C4-2B (cell line): ENCODE measurements around the gene PSKH1.
A peak's percentile ranks its signal among the peaks of the same experiment; 100 is the strongest.

ENCODE experiments used
- H3K27ac ChIP-seq: fragments of 450-650 bp; 2 replicates; pipeline ENCODE4 v1.5.1; 2017
- ZFX ChIP-seq: fragments of 450-650 bp; IDR thresholded peaks from 2 replicates; pipeline ENCODE4 v1.6.1; 2017
- TF ChIP-seq, protein P1 (sequence below): fragments of 450-650 bp; conservative IDR thresholded peaks from 2 replicates; pipeline ENCODE4 v1.5.1; 2017; ENCODE audit warnings: mild to moderate bottlenecking

The PSKH1 gene

DNA sequence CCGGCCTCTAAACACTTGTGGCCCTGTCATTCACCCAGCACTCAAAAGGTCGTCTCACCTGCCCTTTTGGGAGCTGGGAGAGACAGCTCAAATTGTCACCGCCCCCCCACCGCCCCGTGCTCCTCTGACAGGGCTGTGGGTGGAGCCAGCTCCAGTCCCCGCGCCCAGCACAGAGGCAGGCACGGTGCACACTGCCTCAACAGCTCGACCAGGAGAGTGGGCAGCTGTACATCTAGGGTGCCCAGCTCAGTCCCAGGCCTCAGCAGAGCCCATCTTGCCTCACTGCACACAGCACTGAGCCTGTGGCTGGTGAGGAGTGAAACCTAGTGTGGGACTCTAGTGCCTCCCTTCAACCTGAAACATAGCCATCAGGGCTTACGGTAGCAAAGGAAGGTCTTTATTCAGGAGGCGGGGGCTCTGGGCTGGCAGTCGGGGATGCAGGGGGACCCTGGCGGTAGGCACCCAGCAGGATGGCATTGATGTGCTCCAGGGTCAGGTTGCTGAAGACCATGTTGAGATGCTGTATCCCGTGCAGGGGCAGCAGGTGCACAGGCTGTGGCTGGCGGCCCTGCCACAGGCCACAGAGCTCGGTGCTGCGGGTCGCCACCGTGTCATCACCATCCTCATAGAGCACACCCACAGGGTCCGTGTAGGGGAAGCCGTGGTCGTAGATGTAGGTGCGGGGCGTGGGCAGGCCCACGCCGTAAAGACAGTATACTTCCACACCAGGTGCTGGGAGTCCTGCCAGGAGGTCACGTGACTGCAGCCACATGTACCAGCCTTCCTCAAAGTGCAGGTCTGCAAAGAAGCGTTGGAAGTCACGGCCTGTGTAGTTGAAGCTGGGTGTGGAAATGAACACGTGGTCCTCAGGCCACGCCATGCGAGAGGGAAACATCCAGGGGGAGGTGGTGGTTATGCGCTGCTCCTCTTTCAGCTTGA is 46.7 kb downstream of the PSKH1 start:
- TF ChIP-seq, protein P1, sequence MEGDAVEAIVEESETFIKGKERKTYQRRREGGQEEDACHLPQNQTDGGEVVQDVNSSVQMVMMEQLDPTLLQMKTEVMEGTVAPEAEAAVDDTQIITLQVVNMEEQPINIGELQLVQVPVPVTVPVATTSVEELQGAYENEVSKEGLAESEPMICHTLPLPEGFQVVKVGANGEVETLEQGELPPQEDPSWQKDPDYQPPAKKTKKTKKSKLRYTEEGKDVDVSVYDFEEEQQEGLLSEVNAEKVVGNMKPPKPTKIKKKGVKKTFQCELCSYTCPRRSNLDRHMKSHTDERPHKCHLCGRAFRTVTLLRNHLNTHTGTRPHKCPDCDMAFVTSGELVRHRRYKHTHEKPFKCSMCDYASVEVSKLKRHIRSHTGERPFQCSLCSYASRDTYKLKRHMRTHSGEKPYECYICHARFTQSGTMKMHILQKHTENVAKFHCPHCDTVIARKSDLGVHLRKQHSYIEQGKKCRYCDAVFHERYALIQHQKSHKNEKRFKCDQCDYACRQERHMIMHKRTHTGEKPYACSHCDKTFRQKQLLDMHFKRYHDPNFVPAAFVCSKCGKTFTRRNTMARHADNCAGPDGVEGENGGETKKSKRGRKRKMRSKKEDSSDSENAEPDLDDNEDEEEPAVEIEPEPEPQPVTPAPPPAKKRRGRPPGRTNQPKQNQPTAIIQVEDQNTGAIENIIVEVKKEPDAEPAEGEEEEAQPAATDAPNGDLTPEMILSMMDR = no peak
- TF ChIP-seq ZFX = no peak
- no peak overlapping the region; the same call in 1 of the 2 replicates for H3K27ac ChIP-seq

DNA sequence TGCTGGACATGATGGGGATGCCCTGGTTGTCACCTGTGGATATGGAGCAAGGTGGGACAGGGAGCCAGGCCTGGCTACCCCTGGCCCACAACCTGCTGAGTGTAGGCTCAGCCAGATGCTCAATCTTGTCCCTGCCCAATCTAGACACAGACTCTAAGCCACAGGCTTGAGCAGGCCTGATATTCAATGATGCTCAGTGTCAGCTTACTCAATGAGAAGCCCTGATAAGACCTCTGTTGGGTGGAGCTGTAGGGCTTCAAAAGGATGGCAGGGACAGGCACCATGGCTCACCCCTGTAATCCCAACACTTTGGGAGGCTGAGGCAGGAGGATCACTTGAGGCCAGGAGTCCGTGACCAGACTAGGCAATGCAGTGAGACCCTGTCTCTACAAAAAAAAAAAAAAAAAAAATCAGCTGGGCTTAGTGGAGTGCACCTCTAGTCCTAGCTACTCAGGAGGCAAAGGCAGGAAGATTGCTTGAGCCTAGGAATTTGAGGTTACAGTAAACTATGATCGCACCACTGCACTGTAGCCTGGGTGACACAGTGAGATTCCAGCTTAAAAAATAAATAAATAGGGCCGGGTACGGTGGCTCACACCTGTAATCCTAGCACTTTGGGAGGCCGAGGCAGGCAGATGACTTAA is 47.5 kb downstream of the PSKH1 start:
- TF ChIP-seq, protein P1 = no peak
- TF ChIP-seq ZFX = no peak

DNA sequence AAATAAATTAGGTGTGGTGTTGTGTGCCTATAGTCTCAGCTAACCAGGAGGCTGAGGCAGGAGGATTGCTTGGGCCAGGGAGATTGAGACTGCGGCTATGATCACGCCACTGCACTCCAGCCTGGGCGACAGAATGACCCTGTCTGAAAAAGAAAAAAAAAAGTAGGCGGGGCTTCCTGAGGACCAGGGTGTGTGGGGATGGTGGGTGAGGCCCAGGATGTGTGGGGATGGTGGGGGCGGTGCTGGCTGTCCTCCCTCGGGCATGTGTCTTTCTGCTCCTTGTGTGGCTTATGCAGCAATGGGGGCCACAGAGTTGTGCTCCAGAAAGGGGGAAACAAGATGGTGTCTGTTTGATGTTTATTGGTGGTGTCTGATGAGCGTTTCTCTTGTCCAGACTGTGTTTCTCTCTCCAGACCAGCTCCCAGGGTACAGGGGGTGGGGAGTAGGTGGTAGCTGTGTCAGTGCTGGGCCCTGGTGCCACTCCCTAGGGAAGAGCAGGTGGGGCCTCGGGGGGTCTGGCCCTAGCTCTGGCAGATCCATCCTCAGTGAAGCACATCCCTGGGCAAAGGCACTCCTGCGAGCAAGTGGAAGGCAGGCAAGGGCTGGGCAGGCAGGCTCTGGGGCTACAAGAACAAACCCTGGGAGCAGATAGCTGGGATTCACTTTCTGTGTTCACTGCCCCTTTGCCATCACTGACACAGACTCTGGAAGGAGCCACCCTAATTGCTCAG is 48.6 kb downstream of the PSKH1 start:
- H3K27ac ChIP-seq = no peak overlapping the region
- TF ChIP-seq, protein P1 = no peak
- no peak for TF ChIP-seq ZFX

More for the DNA sequence above, 47.5 kb downstream of the PSKH1 start:
- H3K27ac ChIP-seq = no peak overlapping the region; the same call in 1 of the 2 replicates

DNA sequence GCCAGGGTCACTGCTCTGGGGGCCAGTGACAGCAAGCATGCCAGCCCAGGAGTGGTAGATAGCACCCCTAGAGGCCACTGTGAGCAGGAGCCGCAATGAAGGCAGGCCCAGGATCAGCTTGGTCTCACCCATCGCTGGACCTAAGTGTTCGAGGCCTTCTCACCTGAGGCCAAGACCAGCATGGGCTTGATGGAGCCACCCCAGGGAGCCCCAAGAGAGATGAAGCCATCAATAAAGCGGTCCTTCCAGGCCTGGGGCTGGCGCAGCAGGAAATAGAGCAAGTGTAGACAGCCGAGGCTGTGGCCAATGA is 49.1 kb downstream of the PSKH1 start:
- no peak overlapping the region for H3K27ac ChIP-seq
- TF ChIP-seq, protein P1 = peak; percentile 85
- no peak for TF ChIP-seq ZFX

DNA sequence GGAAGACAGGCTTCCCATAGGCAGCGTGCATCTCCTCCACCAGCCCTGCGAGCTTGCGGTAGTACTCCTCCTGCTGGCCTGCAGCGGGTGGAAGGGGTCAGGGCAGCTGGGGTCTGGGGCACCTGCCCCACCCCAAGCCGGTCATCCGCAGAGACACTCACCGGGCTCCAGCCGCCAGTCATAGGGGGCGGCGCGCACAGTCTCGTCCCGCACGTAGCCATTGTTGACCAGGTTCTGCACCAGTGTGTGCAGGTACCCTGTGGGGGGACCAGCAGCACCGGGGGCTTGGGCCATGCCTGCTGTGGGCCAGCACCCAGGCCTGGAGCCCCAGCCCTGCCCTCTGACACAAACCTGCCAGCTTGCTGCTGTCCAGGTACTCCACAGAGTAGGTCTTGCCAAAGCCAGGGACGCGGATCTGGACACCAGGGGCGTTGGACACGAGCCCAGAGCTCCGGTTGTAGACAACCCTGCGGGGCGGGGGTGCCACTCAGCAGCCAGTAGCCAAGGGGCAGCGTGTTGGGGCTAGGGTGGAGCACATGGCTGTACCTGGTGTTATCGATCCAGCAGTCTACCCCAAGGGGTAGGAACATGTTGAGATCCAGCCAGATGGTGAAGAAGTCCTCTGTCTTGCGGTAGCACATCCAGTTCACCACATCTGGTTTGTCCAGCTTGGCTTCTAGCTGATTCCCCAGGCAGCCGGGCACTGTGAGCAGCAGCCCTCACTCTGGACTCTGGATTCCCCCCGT is 49.6 kb downstream of the PSKH1 start:
- TF ChIP-seq ZFX = no peak
- TF ChIP-seq, protein P1 = no peak

DNA sequence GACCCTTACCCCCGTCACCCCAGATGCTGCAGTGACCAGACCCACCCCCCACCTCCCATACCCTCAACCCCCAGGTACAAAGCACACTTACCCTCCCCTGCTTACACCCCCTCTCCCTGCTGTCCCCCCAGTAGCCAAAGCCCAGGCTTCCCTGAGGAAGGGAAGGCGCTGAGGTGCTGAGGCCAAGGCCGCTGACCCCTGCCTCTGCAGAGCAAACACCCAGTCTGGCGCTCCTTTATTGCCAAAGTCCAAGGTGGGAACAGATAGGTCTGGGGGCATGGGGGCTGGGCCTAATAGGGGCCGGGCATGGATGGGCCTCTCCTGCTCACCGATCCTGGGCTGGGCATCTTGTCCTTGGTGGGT is 50.2 kb downstream of the PSKH1 start:
- no peak for TF ChIP-seq ZFX
- TF ChIP-seq, protein P1 = no peak
- H3K27ac ChIP-seq = no peak overlapping the region

More for the DNA sequence above, 49.6 kb downstream of the PSKH1 start:
- no peak overlapping the region for H3K27ac ChIP-seq
